Chondrocyte (in vitro differentiated cells): ENCODE results near the gene DAPK1. TPM values are rescaled to one million over a fixed set of nuclear protein-coding genes. Genes with fewer than 3 reads are reported as not detected.

Experiments used
- DNase-seq: peaks from one replicate; pipeline ENCODE4 v3.0.0; 2021; ENCODE audit warnings: mixed read lengths, low spot score
- H3K27ac Mint-ChIP-seq: one replicate; pipeline ENCODE4 v1.8.0; 2021; ENCODE audit warnings: mild to moderate bottlenecking, moderate library complexity, mixed read lengths; ENCODE audit not compliant: unreplicated experiment
- H3K27me3 Mint-ChIP-seq: 2 replicates; pipeline ENCODE4 v1.8.0; 2021; ENCODE audit warnings: low read depth, mixed read lengths
- H3K36me3 Mint-ChIP-seq: 2 replicates; pipeline ENCODE4 v1.8.0; 2021; ENCODE audit warnings: low read depth, mixed read lengths
- H3K4me1 Mint-ChIP-seq: 2 replicates; pipeline ENCODE4 v1.8.0; 2021; ENCODE audit warnings: low read depth, mild to moderate bottlenecking, mixed read lengths
- H3K4me3 Mint-ChIP-seq: one replicate; pipeline ENCODE4 v1.8.0; 2021; ENCODE audit warnings: mild to moderate bottlenecking, moderate library complexity, mixed read lengths; ENCODE audit not compliant: unreplicated experiment
- H3K9me3 Mint-ChIP-seq: 2 replicates; pipeline ENCODE4 v1.8.0; 2021; ENCODE audit warnings: low read depth, mixed read lengths
- total RNA-seq: library from RNA; stranded (reverse); gene quantifications from 3 replicates; pipeline ENCODE4 v1.2.1, GENCODE V29; 2021
- TF ChIP-seq, protein P1 (sequence below): fragments of 200-600 bp; sonication (generic); IDR thresholded peaks from 2 replicates; pipeline ENCODE4 v1.5.0; 2021; ENCODE audit warnings: antibody characterized with exemption, mild to moderate bottlenecking, moderate library complexity

The DAPK1 gene
- total RNA-seq, 1 donor from 2014 or later: 87.9 TPM

DNA sequence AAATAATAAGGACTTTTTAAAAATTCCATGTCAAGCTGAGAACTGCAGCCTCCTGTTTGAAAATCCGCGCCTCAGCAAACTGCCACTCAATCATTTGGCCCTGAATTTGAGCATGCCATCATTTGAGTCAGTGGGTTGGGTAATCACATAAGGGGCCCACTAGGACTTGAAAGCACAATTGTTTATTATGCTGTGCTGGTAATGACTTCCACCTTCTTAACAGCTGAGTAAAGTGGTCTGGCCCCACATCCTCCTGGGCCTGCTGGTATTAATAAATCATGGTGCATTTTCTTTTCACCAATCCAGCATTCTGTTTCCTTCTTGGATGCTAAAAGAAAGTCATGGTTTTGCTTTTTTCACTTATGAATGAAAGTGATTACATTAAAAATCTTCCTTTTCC is 125.3 kb downstream of the DAPK1 start:
- Mint-ChIP-seq H3K4me3 (no peak overlapping the region), H3K36me3 (peaks cover 23% of the 10 kb centered on the region), H3K27me3 (no peaks in the 10 kb centered on the region), H3K27ac (no peak overlapping the region), H3K9me3 (no peaks in the 10 kb centered on the region), H3K4me1 (peaks cover 11% of the 10 kb centered on the region)
- DNase-seq: no peak
- TF ChIP-seq, protein P1, sequence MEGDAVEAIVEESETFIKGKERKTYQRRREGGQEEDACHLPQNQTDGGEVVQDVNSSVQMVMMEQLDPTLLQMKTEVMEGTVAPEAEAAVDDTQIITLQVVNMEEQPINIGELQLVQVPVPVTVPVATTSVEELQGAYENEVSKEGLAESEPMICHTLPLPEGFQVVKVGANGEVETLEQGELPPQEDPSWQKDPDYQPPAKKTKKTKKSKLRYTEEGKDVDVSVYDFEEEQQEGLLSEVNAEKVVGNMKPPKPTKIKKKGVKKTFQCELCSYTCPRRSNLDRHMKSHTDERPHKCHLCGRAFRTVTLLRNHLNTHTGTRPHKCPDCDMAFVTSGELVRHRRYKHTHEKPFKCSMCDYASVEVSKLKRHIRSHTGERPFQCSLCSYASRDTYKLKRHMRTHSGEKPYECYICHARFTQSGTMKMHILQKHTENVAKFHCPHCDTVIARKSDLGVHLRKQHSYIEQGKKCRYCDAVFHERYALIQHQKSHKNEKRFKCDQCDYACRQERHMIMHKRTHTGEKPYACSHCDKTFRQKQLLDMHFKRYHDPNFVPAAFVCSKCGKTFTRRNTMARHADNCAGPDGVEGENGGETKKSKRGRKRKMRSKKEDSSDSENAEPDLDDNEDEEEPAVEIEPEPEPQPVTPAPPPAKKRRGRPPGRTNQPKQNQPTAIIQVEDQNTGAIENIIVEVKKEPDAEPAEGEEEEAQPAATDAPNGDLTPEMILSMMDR: no peak

DNA sequence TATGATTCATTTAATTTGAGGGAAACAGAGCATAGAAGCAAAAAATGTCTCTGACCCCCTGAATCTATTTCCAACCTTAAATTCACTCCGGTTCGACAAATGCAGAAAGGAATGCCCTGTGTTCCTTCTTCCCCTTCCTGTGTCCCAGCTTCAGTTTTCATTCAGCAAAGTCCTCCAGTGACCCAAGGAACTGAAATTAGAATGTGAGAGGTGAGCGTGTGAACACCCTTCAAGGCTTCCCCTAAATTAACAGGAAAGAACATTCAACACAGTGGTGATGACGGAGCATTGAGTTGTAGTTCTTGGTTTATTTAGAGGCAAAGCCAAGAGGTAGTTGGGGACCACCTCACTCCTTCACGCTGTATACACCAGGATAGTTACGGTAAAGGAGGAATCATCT is 130.7 kb downstream of the DAPK1 start:
- Mint-ChIP-seq H3K27ac (no peak overlapping the region), H3K36me3 (peaks cover 9% of the 10 kb centered on the region), H3K9me3 (no peaks in the 10 kb centered on the region), H3K27me3 (no peaks in the 10 kb centered on the region), H3K4me1 (peaks cover 11% of the 10 kb centered on the region), H3K4me3 (no peak overlapping the region)
- DNase-seq: no peak
- TF ChIP-seq, protein P1: no peak

DNA sequence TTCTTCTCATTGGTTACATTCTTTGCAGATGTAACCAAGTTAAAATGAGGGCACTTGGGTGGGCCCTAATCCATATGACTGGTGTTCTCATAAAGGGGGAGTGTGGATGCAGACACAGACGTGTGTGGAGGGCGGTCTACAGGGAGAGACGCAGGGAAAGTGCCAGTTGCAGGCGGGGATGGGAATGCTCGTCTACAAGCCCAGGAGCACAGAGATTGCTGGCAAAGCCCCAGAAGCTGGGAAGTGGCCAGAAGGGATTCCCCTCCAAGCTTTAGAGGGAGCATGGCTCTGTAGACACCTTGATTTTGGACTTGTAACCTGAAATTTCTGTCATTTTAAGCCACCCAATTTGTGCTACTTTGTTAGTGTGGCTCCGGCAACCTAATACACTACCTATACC is 131.4 kb downstream of the DAPK1 start:
- H3K36me3 Mint-ChIP-seq: peaks cover 10% of the 10 kb centered on the region
- H3K27me3 Mint-ChIP-seq: no peaks in the 10 kb centered on the region
- DNase-seq: no peak
- no peaks in the 10 kb centered on the region for H3K9me3 Mint-ChIP-seq
- no peak overlapping the region for H3K27ac Mint-ChIP-seq
- no peak overlapping the region for H3K4me3 Mint-ChIP-seq
- TF ChIP-seq, protein P1: no peak
- H3K4me1 Mint-ChIP-seq: peaks cover 11% of the 10 kb centered on the region

DNA sequence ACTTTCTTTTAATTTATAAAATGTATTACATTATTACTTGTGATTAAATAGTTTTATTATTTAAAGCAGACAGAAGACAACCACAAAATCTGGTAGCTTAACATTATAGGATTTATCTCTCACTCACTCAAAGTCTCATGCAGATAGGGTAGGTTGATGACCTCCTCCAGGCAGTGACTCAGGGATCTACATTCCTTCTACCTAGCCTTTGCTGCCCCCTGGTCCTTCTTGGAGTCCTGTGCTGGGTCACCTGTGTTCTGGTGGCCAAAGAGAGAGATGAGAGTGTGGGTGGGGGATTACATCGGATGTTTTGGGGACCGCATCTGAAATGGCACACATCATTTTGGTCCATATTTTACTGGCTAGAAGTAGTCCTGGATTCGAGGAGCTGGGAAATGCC is 132.6 kb downstream of the DAPK1 start:
- Mint-ChIP-seq H3K4me1 (peaks cover 11% of the 10 kb centered on the region), H3K27me3 (no peaks in the 10 kb centered on the region), H3K9me3 (no peaks in the 10 kb centered on the region), H3K4me3 (no peak overlapping the region), H3K36me3 (peaks cover 7% of the 10 kb centered on the region), H3K27ac (no peak overlapping the region)
- no peak for DNase-seq
- TF ChIP-seq, protein P1: no peak

DNA sequence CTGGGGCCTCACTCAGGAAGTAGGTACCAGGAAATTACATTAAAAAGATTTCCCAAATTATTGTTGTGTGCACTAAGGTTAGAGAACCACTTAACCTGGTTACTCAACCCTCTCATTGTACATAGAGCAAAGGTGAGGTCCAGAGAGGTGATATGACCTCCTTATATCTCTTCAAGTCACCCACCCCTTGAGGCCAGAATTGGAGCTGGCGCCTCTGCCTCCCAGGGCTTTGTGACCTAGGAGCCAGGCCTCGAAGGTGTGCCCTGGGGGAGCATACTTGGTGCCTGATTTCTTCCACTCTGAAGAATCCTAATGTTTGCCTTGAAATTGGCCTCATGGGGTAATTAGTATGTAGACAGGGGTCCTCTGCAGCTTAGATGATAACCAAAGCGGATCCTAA is 133.2 kb downstream of the DAPK1 start:
- TF ChIP-seq, protein P1: no peak
- Mint-ChIP-seq H3K27me3 (no peaks in the 10 kb centered on the region), H3K27ac (no peak overlapping the region), H3K4me1 (peaks cover 14% of the 10 kb centered on the region), H3K9me3 (no peaks in the 10 kb centered on the region), H3K36me3 (peaks cover 8% of the 10 kb centered on the region), H3K4me3 (no peak overlapping the region)
- DNase-seq: no peak
